Measurements from ENCODE around the gene N4BP2L1. TPM values are rescaled to one million over a fixed set of nuclear protein-coding genes. Genes with fewer than 3 reads are reported as not detected.

Gene N4BP2L1
- total RNA-seq, 2 experiments from 2014 or later: 27.7 to 27.8 TPM

DNA sequence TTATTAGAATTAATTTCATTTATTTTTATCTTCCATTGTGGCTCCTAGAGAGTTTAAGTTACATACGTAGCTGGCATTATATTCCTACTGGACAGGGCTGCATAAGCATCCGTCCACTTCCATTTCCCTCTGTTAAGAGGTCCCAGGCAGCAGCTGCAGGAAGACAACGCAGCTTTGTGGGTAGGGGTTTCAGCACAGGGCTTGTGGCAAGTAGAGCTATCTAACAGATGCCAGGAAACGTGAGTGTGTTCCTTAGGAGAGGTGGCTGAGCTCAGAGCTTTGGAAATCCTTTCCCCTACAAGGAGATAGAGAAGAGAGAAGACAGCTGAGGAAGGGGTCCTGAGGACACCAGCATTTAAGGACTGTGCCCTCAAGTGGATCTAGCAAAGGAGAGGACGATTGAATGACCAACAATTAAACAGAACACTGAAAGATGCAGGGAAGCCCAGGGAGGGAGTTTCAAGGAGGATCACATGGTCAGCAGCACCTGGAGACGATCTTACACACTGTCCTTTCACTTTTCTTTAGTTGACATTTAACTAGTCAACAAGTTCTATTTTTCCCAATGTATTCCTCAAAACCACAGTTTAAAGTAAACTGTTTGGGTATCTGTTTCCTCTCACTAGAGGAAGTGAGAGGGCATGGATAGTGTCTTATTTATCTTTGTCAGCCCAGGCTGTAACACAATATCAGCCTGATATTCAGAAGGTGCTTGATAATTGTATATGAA is 2.3 kb upstream of the N4BP2L1 start:
- DNase-seq (no peak), ATAC-seq (no peak)
- Mint-ChIP-seq H3K4me1 (ENCODE audit: low read depth) (peaks cover 33% of the 10 kb centered on the region), H3K36me3 (ENCODE audit: low read depth) (peaks cover 17% of the 10 kb centered on the region), H3K27ac (peak overlapping the region; percentile 58), H3K9me3 (ENCODE audit: insufficient read depth) (no peaks in the 10 kb centered on the region), H3K27me3 (ENCODE audit: low read depth) (no peaks in the 10 kb centered on the region), H3K4me3 (no peak overlapping the region)
- CTCF ChIA-PET: interaction anchor here (1.1 to 1.7 kb wide), 3 partner anchors 13 to 151 kb away, joined by 3 to 6 read pairs (median 4); no protein-coding TSS in a partner anchor
- POLR2A ChIA-PET: interaction anchor here (1.4 kb wide), 1 partner anchor 115 kb away, joined by 9 read pairs; the partner anchor contains the start of genes BRCA2 and ZAR1L

DNA sequence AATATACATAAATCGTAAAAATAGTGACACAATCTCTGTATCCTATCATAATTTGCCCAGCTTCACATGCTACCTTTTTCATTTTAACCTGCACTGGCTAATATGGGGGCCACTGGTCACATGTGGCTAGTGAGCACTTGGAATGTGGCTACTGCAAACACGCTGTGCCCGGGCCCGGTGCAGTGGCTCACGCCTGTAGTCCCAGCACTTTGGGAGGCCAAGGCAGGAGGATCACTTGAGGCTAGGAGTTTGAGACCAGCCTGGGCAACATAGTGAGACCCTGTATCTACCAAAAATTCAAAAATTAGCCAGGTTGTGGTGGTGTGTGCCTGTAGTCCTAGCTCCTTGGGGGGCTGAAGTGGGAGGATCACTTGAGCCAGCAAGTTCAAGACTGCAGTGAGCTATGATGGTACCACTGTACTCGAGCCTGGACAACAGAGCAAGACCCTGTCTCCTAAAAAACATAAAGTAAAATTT is 1.5 kb upstream of the N4BP2L1 start:
- no peak for ATAC-seq
- DNase-seq: no peak
- peaks cover 19% of the 10 kb centered on the region for H3K36me3 Mint-ChIP-seq (ENCODE audit: low read depth)
- no peak overlapping the region for H3K27ac Mint-ChIP-seq
- no peak overlapping the region for H3K4me3 Mint-ChIP-seq
- CTCF ChIA-PET: interaction anchor here (1.1 to 1.7 kb wide), 4 partner anchors 14 to 152 kb away, joined by 3 to 6 read pairs (median 4); no protein-coding TSS in a partner anchor
- POLR2A ChIA-PET: interaction anchor here (1.4 kb wide), 1 partner anchor 114 kb away, joined by 9 read pairs; the partner anchor contains the start of genes BRCA2 and ZAR1L
- no peaks in the 10 kb centered on the region for H3K27me3 Mint-ChIP-seq (ENCODE audit: low read depth)
- H3K9me3 Mint-ChIP-seq (ENCODE audit: insufficient read depth): no peaks in the 10 kb centered on the region
- peaks cover 36% of the 10 kb centered on the region for H3K4me1 Mint-ChIP-seq (ENCODE audit: low read depth)

DNA sequence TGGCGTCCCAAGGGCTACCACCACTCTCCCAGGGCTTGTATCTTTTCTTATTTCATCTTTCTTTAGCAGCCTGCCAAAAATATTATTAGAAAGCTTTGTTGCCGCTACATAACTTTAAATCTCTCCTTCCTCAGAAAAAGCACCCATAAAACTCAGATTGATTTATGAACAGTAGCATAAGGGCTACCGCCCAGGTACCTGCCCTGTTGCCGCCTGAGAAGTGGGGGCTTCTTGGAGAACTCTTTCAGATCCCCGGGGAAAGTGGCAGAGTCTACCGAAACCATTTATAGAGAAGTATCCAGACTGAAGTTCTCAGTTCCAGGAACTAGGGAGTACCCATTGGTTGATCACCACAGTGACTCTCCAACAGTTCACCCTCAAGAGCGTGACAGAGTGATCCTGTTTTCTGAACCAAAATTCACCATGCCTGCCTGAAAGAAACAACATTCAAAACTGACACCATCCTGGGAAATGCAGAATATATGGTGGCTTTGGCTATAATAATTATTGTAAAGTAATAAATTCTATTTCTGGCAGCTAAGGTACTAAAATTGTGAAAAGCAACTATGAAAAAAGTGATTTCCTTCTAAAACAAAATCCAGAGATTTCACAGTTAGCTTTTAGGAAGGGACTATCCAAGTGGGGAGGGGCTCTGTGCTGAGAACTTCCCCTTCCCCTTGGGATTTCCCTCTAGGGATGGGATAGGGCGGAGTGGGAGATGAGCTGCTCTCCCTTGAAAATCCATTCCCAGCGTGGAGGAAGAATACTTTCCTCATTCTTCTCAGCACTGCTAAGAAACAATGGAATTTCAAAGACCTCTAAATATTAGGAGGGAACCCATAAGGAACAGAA is 877 bp upstream of the N4BP2L1 start:
- CTCF ChIA-PET: interaction anchor here (1.0 to 1.7 kb wide), 12 partner anchors 14 to 159 kb away, joined by 3 to 10 read pairs (median 4); partner anchors contain the start of genes BRCA2, PDS5B and ZAR1L
- Mint-ChIP-seq H3K36me3 (ENCODE audit: low read depth) (peaks cover 25% of the 10 kb centered on the region), H3K27me3 (ENCODE audit: low read depth) (no peaks in the 10 kb centered on the region), H3K4me3 (peak overlapping the region; percentile 81), H3K9me3 (ENCODE audit: insufficient read depth) (no peaks in the 10 kb centered on the region), H3K27ac (peak overlapping the region; percentile 93), H3K4me1 (ENCODE audit: low read depth) (peaks cover 43% of the 10 kb centered on the region)
- ATAC-seq: no peak
- no peak for DNase-seq
- POLR2A ChIA-PET: interaction anchor here (0.7 to 4.7 kb wide), 6 partner anchors 10 to 157 kb away, joined by 3 to 64 read pairs (median 13); partner anchors contain the start of genes BRCA2, N4BP2L2, PDS5B and ZAR1L

DNA sequence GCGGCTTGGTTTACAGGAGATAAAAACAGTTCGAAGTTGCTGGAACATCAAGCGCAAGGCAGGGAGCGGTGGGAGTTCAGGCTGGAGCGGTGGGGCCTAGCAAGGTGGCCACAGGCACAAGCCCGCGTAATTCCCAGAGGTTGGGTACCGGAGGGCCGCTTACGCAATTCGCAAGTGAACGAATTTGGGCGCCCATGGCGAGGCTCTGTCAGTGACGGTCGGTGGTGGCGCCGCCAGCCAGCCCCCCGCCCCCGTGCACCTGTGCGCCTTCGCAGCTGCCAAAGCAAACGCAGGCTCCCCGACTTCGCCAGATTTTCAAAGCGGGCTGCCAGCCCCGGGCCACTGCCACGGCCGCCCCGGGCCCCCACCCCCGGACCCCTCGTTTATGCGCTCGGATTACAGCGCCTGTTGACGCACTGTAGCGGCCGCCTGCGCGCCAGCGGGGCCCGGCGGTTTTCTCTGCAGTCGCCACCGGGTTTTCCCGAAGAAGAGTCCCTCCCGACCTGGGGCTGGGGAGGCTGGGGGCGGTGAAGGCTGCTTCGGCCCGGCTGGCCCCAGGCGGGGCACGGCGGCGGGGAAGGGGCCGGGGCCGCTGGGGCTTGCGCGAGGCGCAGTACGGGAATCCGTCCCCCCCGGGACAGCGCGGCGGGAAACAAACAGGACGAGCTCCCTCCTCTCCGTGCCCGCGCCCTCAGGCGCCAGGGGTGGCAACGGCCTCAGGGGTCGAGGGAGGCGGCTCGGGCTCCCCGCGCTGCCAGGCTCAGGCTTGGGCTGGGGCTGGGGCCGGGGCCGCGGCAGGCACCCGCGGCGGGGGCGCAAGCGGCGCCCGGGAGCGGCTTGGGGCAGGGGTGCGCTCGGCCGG is 709 bp downstream of the N4BP2L1 start:
- ChIA-PET POLR2A (interaction anchor here (0.6 to 4.7 kb wide), 10 partner anchors 9 to 159 kb away, joined by 3 to 64 read pairs (median 4); partner anchors contain the start of genes BRCA2, N4BP2L2, PDS5B and ZAR1L), CTCF (interaction anchor here (0.6 to 1.6 kb wide), 9 partner anchors 12 to 216 kb away, joined by 3 to 10 read pairs (median 4); partner anchors contain the start of genes BRCA2 and ZAR1L)
- peak overlapping the region; percentile 86 for H3K4me3 Mint-ChIP-seq
- peaks cover 36% of the 10 kb centered on the region for H3K36me3 Mint-ChIP-seq (ENCODE audit: low read depth)
- H3K9me3 Mint-ChIP-seq (ENCODE audit: insufficient read depth): peaks cover 3% of the 10 kb centered on the region
- peaks cover 44% of the 10 kb centered on the region for H3K4me1 Mint-ChIP-seq (ENCODE audit: low read depth)
- ATAC-seq (peak; percentile 33), DNase-seq (peak; percentile 68)
- H3K27me3 Mint-ChIP-seq (ENCODE audit: low read depth): no peaks in the 10 kb centered on the region
- peak overlapping the region; percentile 97 for H3K27ac Mint-ChIP-seq

DNA sequence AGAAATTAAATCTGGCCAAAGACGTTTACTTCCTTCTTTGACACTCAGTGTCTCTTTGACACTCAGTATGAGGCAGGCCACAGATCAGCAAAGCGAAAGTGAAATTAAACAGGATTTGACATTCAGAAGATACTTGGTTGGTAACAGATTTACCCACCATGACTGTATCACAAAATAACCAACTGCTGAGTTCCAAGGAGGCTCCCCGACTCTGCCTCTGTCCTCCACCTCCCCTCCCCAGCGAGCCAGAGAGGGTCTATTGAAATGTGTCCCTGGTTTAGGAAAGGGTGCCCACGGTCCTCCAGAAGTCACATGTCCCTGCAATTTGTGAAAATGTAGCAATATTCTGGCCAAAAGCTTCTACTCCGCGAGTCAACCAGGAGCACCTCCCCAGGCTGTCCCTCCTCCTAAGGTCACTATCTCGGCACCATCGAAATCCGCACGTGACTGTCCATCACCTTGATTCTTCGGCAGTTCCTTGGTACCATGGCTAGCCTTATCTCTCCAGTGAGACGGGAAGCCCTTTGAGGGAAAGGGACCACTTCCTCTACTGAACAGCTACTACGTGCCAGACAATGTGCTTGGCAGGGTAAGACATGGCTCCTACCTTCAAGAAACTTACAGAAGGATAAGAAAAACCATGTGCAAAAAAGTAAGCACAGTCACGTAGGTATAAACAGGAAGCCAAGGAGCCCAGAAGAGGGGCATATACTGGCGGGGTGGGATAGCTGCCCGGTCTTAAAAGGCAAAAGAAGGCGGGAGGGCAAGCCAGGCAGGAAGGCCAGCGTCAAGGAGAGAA is 1.5 kb downstream of the N4BP2L1 start:
- DNase-seq: peak; percentile 74
- H3K36me3 Mint-ChIP-seq (ENCODE audit: low read depth): peaks cover 43% of the 10 kb centered on the region
- peaks cover 44% of the 10 kb centered on the region for H3K4me1 Mint-ChIP-seq (ENCODE audit: low read depth)
- peak overlapping the region; percentile 86 for H3K4me3 Mint-ChIP-seq
- POLR2A ChIA-PET: interaction anchor here (1.0 to 4.7 kb wide), 8 partner anchors 9 to 112 kb away, joined by 3 to 64 read pairs (median 6); partner anchors contain the start of genes BRCA2, N4BP2L2 and ZAR1L
- ATAC-seq: peak; percentile 71
- H3K27ac Mint-ChIP-seq: peak overlapping the region; percentile 97
- H3K9me3 Mint-ChIP-seq (ENCODE audit: insufficient read depth): peaks cover 12% of the 10 kb centered on the region
- CTCF ChIA-PET: interaction anchor here (0.6 to 1.8 kb wide), 4 partner anchors 11 to 217 kb away, joined by 3 to 5 read pairs (median 4); partner anchors contain the start of genes BRCA2 and ZAR1L
- H3K27me3 Mint-ChIP-seq (ENCODE audit: low read depth): no peaks in the 10 kb centered on the region

DNA sequence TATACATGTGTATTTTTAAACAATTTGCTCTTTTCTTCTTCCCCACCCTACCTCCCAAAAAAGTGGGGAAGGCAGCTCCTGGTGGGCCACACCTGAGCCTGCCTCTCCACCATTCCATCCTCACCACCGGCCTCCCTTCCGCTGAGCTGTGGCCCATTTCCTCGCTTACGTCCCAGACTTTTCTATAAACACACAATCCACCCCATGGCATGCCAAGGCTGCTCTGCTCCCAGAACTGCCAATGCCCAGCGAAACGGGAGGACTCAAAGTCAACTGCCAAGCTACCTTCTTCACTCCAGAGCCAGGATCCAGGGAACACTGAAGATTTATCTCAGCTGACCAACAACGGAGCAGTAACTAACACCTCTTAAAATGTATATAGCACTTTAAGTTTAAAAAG is 2.8 kb downstream of the N4BP2L1 start:
- peak overlapping the region; percentile 86 for H3K4me3 Mint-ChIP-seq
- CTCF ChIA-PET: interaction anchor here (1.2 to 1.8 kb wide), 2 partner anchors 10 to 110 kb away, joined by 4 to 5 read pairs; partner anchors contain the start of genes BRCA2 and ZAR1L
- H3K4me1 Mint-ChIP-seq (ENCODE audit: low read depth): peaks cover 43% of the 10 kb centered on the region
- ATAC-seq (no peak), DNase-seq (no peak)
- H3K36me3 Mint-ChIP-seq (ENCODE audit: low read depth): peaks cover 53% of the 10 kb centered on the region
- no peaks in the 10 kb centered on the region for H3K27me3 Mint-ChIP-seq (ENCODE audit: low read depth)
- peaks cover 17% of the 10 kb centered on the region for H3K9me3 Mint-ChIP-seq (ENCODE audit: insufficient read depth)
- peak overlapping the region; percentile 67 for H3K27ac Mint-ChIP-seq
- POLR2A ChIA-PET: interaction anchor here (0.8 to 4.7 kb wide), 3 partner anchors 35 to 110 kb away, joined by 4 to 64 read pairs (median 6); partner anchors contain the start of genes BRCA2 and ZAR1L

DNA sequence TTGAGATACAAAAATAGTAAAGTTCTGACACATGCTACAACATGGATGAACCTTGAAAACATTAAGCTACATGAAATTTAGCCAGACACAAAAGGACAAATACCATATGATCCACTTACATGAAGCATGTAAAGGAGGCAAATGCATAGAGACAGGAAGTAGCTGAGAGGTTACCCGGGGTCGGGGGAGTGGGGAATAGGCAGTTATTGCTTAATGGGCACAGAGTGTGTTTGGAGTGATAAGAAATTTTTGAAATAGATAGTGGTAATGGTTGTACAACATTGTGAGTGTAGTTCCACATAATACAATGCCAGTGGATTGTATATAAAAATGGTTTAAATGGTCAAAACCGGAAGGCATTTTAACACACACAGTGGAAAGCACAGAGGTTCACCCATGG is 4.3 kb downstream of the N4BP2L1 start:
- Mint-ChIP-seq H3K4me1 (ENCODE audit: low read depth) (peaks cover 33% of the 10 kb centered on the region), H3K4me3 (no peak overlapping the region), H3K27me3 (ENCODE audit: low read depth) (no peaks in the 10 kb centered on the region), H3K36me3 (ENCODE audit: low read depth) (peaks cover 65% of the 10 kb centered on the region), H3K9me3 (ENCODE audit: insufficient read depth) (peaks cover 20% of the 10 kb centered on the region), H3K27ac (peak overlapping the region; percentile 10)
- ChIA-PET CTCF (interaction anchor here (0.7 to 1.1 kb wide), 2 partner anchors 19 to 43 kb away, joined by 4 read pairs; no protein-coding TSS in a partner anchor), POLR2A (no interaction called here)
- DNase-seq: no peak
- ATAC-seq: no peak

DNA sequence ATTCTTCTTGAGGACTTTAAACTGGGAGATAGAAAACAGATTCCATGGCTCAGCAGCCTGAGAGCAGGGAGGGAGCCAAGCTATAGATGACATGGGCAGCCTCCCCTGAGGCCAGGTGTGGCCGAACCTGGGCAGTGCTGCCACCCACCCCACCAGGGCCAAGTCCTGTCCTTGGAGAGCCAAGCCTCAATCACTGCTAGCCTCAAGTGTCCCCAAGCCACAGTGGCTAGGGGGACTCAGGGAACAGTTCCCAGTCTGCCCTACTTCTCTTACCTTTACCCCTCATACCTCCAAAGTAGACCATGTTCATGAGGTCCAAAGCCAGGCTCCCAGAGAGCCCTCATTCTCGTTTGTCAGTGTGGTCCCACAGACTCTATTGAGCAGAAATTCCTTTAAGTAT is 8.1 kb downstream of the N4BP2L1 start:
- Mint-ChIP-seq H3K9me3 (ENCODE audit: insufficient read depth) (peaks cover 20% of the 10 kb centered on the region), H3K4me1 (ENCODE audit: low read depth) (peaks cover 16% of the 10 kb centered on the region), H3K36me3 (ENCODE audit: low read depth) (peaks cover 65% of the 10 kb centered on the region), H3K27me3 (ENCODE audit: low read depth) (no peaks in the 10 kb centered on the region), H3K4me3 (no peak overlapping the region), H3K27ac (no peak overlapping the region)
- POLR2A ChIA-PET: no interaction called here
- no peak for DNase-seq
- CTCF ChIA-PET: no interaction called here
- ATAC-seq: no peak

DNA sequence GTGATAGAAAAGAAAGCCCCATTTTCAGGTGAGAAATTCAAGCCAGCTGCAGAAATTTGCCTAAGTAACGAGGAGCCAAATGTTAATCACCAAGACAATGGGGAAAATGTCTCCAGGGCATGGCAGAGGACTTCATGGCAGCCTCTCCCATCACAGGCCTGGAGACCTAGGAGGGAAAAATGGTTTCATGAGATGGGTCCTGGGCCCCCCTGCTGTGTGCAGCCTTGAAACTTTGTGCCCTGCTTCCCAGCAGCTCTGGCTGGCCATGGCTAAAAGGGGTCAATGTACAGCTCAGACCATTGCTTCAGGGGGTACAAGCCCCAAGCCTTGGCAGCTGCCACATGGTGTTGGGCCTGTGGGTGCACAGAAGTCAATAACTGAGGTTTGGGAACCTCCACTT is 9.9 kb downstream of the N4BP2L1 start:
- Mint-ChIP-seq H3K4me1 (ENCODE audit: low read depth) (peaks cover 3% of the 10 kb centered on the region), H3K36me3 (ENCODE audit: low read depth) (peaks cover 57% of the 10 kb centered on the region), H3K4me3 (no peak overlapping the region), H3K27me3 (ENCODE audit: low read depth) (no peaks in the 10 kb centered on the region), H3K9me3 (ENCODE audit: insufficient read depth) (peaks cover 20% of the 10 kb centered on the region), H3K27ac (no peak overlapping the region)
- ChIA-PET POLR2A (interaction anchor here (0.5 kb wide), 1 partner anchor 103 kb away, joined by 3 read pairs; the partner anchor contains the start of genes BRCA2 and ZAR1L), CTCF (no interaction called here)
- DNase-seq: no peak
- ATAC-seq: no peak

DNA sequence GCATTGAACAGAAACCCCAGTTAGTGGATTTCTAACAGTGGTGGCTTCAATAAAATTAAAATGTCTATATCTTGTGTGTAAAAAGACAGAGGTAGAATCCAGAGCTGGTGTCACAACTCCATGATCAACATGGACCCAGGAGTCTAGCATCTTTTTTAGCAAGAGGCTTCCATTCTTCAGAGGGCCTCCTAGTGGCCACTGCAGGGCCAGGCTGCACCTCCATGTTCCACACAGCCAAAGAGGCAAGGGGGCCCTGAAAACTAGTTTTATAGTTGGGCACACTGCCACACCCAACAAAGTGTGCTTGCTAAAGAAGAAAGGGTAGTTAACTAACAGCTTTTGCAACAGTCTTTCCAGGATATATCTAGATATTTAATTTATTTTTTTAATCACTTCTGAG is 12.9 kb downstream of the N4BP2L1 start:
- Mint-ChIP-seq H3K4me1 (ENCODE audit: low read depth) (no peaks in the 10 kb centered on the region), H3K4me3 (no peak overlapping the region), H3K27me3 (ENCODE audit: low read depth) (no peaks in the 10 kb centered on the region), H3K27ac (no peak overlapping the region), H3K36me3 (ENCODE audit: low read depth) (peaks cover 32% of the 10 kb centered on the region), H3K9me3 (ENCODE audit: insufficient read depth) (peaks cover 1% of the 10 kb centered on the region)
- POLR2A ChIA-PET: interaction anchor here (0.8 to 0.9 kb wide), 2 partner anchors 17 to 100 kb away, joined by 3 to 4 read pairs; no protein-coding TSS in a partner anchor
- DNase-seq: peak; percentile 46
- ATAC-seq: peak; percentile 60
- CTCF ChIA-PET: interaction anchor here (0.6 to 1.3 kb wide), 10 partner anchors 11 to 91 kb away, joined by 3 to 5 read pairs (median 3); no protein-coding TSS in a partner anchor

All from activated CD8-positive, alpha-beta T cell treated with anti-CD3 and anti-CD28 coated beads, Interleukin-2, amount 10 ng/mL, durations not matched to agents 7 days and 5 days (primary cell).